IMR-90 (cell line): Measurements from ENCODE around the gene BMX. TPM values are rescaled to one million over a fixed set of nuclear protein-coding genes. Genes with fewer than 3 reads are reported as not detected.

Experiments used
- ATAC-seq: fragments of 200-7000 bp; cut with Tn5 transposase; 2 replicates; pipeline ENCODE4 v1.9.1; 2020; ENCODE audit warnings: low read depth, mild to moderate bottlenecking, moderate library complexity
- BruUV-seq: library from RNA; stranded (reverse); fragments of 400-500 nt; replicated peaks from 2 replicates; lab custom pipeline; 2021; lab: Mats Ljungman, UMichigan
- CTCF ChIA-PET: fragments of 300-600 bp; formaldehyde crosslinking; extraction: SDS; loops from one replicate; lab custom pipeline; 2021; ENCODE audit warnings: antibody characterized with exemption; lab: Yijun Ruan, JAX
- POLR2A ChIA-PET: fragments of 300-600 bp; sonication (Branson Sonifier 250); formaldehyde crosslinking; loops from one replicate; lab custom pipeline; 2022; ENCODE audit warnings: antibody characterized with exemption; ENCODE audit not compliant: unreplicated experiment; lab: Charles Lee
- DNase-seq: peaks from one replicate; pipeline ENCODE4 v3.0.0; 2013
- H2AFZ ChIP-seq: replicated peaks from 2 replicates; pipeline ENCODE3; 2013; ENCODE audit warnings: low read length, mild to moderate bottlenecking; ENCODE audit not compliant: poor library complexity
- H2AK5ac ChIP-seq: 2 replicates; pipeline ENCODE4 v1.6.1; 2013; ENCODE audit warnings: low read depth, low read length, inconsistent platforms
- H2AK9ac ChIP-seq: replicated peaks from 2 replicates; pipeline ENCODE3; 2013; ENCODE audit warnings: mild to moderate bottlenecking, low read depth, low read length, moderate library complexity; ENCODE audit not compliant: poor library complexity
- H2BK120ac ChIP-seq: 2 replicates; pipeline ENCODE4 v1.6.1; 2013; ENCODE audit warnings: low read depth, low read length, inconsistent platforms
- H2BK15ac ChIP-seq: 3 replicates; pipeline ENCODE4 v1.6.1; 2013; ENCODE audit warnings: low read depth, low read length, inconsistent platforms
- H2BK20ac ChIP-seq: 2 replicates; pipeline ENCODE4 v1.6.1; 2013; ENCODE audit warnings: low read depth, mild to moderate bottlenecking, inconsistent platforms, low read length, moderate library complexity
- H2BK5ac ChIP-seq: 2 replicates; pipeline ENCODE4 v1.6.1; 2013; ENCODE audit warnings: mild to moderate bottlenecking, low read depth, low read length, inconsistent platforms; ENCODE audit not compliant: poor library complexity, severe bottlenecking
- H3K14ac ChIP-seq: replicated peaks from 2 replicates; pipeline ENCODE4 v1.6.1; 2013; ENCODE audit warnings: low read depth, low read length, inconsistent platforms
- H3K18ac ChIP-seq: 2 replicates; pipeline ENCODE4 v1.6.1; 2013; ENCODE audit warnings: low read depth, low read length, control low read depth
- H3K23ac ChIP-seq: 2 replicates; pipeline ENCODE4 v1.6.1; 2013; ENCODE audit warnings: low read depth, low read length, inconsistent platforms
- H3K27ac ChIP-seq: 2 replicates; pipeline ENCODE4 v1.5.1; 2013; ENCODE audit warnings: mild to moderate bottlenecking, control low read depth, low read length; ENCODE audit not compliant: insufficient read depth
- H3K27me3 ChIP-seq: 2 replicates; pipeline ENCODE4 v1.6.1; 2013; ENCODE audit warnings: low read length; ENCODE audit not compliant: control insufficient read depth, insufficient read depth
- H3K36me3 ChIP-seq: 2 replicates; pipeline ENCODE4 v1.6.1; 2013; ENCODE audit warnings: low read length, mixed read lengths; ENCODE audit not compliant: control insufficient read depth, insufficient read depth
- H3K4ac ChIP-seq: 2 replicates; pipeline ENCODE4 v1.6.1; 2013; ENCODE audit warnings: low read depth, low read length, inconsistent platforms
- H3K4me1 ChIP-seq: 2 replicates; pipeline ENCODE4 v1.6.1; 2013; ENCODE audit warnings: low read length, mixed read lengths; ENCODE audit not compliant: control insufficient read depth, insufficient read depth
- H3K4me2 ChIP-seq: 2 replicates; pipeline ENCODE4 v1.6.1; 2013; ENCODE audit warnings: low read depth, mild to moderate bottlenecking, control low read depth, low read length, moderate library complexity
- H3K4me3 ChIP-seq: 2 replicates; pipeline ENCODE4 v1.5.1; 2013; ENCODE audit warnings: low read depth, mild to moderate bottlenecking, control low read depth, low read length, moderate library complexity; ENCODE audit not compliant: insufficient read depth
- H3K56ac ChIP-seq: 2 replicates; pipeline ENCODE4 v1.6.1; 2013; ENCODE audit warnings: low read length, inconsistent platforms; ENCODE audit not compliant: insufficient read depth; ENCODE audit errors: extremely low read depth
- H3K79me1 ChIP-seq, 2 experiments: 2 replicates each; pipeline ENCODE4 v1.6.1; 2013; ENCODE audit warnings: low read length in 2 of 2, inconsistent platforms in 1 of 2, low read depth in 1 of 2
- H3K9ac ChIP-seq: 2 replicates; pipeline ENCODE4 v1.6.1; 2013; ENCODE audit warnings: low read depth, low read length, control low read depth
- H3K9me1 ChIP-seq: 2 replicates; pipeline ENCODE4 v1.6.1; 2013; ENCODE audit warnings: low read length, inconsistent platforms; ENCODE audit not compliant: insufficient read depth
- H3K9me3 ChIP-seq: 2 replicates; pipeline ENCODE4 v1.6.1; 2013; ENCODE audit warnings: low read length; ENCODE audit not compliant: control insufficient read depth, insufficient read depth
- H4K20me1 ChIP-seq: 2 replicates; pipeline ENCODE4 v1.6.1; 2013; ENCODE audit warnings: low read length, inconsistent platforms; ENCODE audit not compliant: insufficient read depth
- H4K5ac ChIP-seq: 2 replicates; pipeline ENCODE4 v1.6.1; 2013; ENCODE audit warnings: mild to moderate bottlenecking, low read depth, low read length, control low read depth
- H4K8ac ChIP-seq, 2 experiments: 2 replicates each; pipeline ENCODE4 v1.6.1; 2013; ENCODE audit warnings: low read depth in 2 of 2, low read length in 2 of 2, control low read depth in 1 of 2, inconsistent platforms in 1 of 2
- H4K91ac ChIP-seq: 2 replicates; pipeline ENCODE4 v1.6.1; 2013; ENCODE audit warnings: low read depth, low read length, inconsistent platforms; ENCODE audit not compliant: insufficient read depth
- BHLHE40 ChIP-seq: fragments of 150-350 bp; IDR thresholded peaks from 2 replicates; pipeline ENCODE4 v1.6.1; 2016; ENCODE audit warnings: mild to moderate bottlenecking, low read depth, low read length
- CEBPB ChIP-seq: IDR thresholded peaks from 2 replicates; pipeline ENCODE4 v1.6.1; 2012; ENCODE audit warnings: low read depth, low read length, improper control_type of control experiment
- CHD1 ChIP-seq: IDR thresholded peaks from 2 replicates; pipeline ENCODE4 v1.6.1; 2012; ENCODE audit warnings: low read depth, low read length, improper control_type of control experiment
- FOS ChIP-seq: fragments of 150-350 bp; IDR thresholded peaks from 2 replicates; pipeline ENCODE4 v1.6.1; 2016; ENCODE audit warnings: low read depth, low read length
- MAFK ChIP-seq: IDR thresholded peaks from 2 replicates; pipeline ENCODE4 v1.6.1; 2012; ENCODE audit warnings: low read depth, low read length, improper control_type of control experiment
- MAZ ChIP-seq: IDR thresholded peaks from 2 replicates; pipeline ENCODE4 v1.6.1; 2012; ENCODE audit warnings: low read depth, mild to moderate bottlenecking, low read length, improper control_type of control experiment, moderate library complexity, borderline replicate concordance
- MXI1 ChIP-seq: IDR thresholded peaks from 2 replicates; pipeline ENCODE4 v1.6.1; 2012; ENCODE audit warnings: low read depth, mild to moderate bottlenecking, low read length, moderate library complexity, borderline replicate concordance
- NFE2L2 ChIP-seq: fragments of 150-350 bp; IDR thresholded peaks from 2 replicates; pipeline ENCODE4 v1.6.1; 2016; ENCODE audit warnings: low read depth, mild to moderate bottlenecking, low read length
- POLR2A ChIP-seq: IDR thresholded peaks from 2 replicates; pipeline ENCODE4 v1.6.1; 2012; ENCODE audit warnings: mild to moderate bottlenecking, low read depth, low read length
- RAD21 ChIP-seq: IDR thresholded peaks from 2 replicates; pipeline ENCODE4 v1.6.1; 2012; ENCODE audit warnings: low read length, improper control_type of control experiment
- RCOR1 ChIP-seq: IDR thresholded peaks from 2 replicates; pipeline ENCODE4 v1.6.1; 2012; ENCODE audit warnings: mild to moderate bottlenecking, low read length, improper control_type of control experiment; ENCODE audit not compliant: insufficient replicate concordance
- RFX5 ChIP-seq: IDR thresholded peaks from 2 replicates; pipeline ENCODE4 v1.8.0; 2012; ENCODE audit warnings: low read depth, mild to moderate bottlenecking, low read length, moderate library complexity
- SMC3 ChIP-seq: fragments of 150-350 bp; IDR thresholded peaks from 2 replicates; pipeline ENCODE4 v1.6.1; 2016; ENCODE audit warnings: low read depth, mild to moderate bottlenecking, antibody characterized with exemption, low read length, moderate library complexity
- WGBS, 2 experiments: methylation state at CpG; one replicate each; pipeline versions ENCODE4 v1.1.5 to v1.1.7; 2013; ENCODE audit warnings: missing lambda C conversion rate in 2 of 2; ENCODE audit not compliant: insufficient read length in 1 of 2; ENCODE audit errors: extremely low coverage in 2 of 2; 5-methylcytosine and 5-hydroxymethylcytosine counted together
- dilution Hi-C: fragments of 300-500 bp; cut with HindIII; formaldehyde crosslinking; loops from one replicate; pipeline ENCODE4 v1.14.3; 2018; ENCODE audit warnings: low sequenced_read_pairs; ENCODE audit not compliant: unreplicated experiment
- in situ Hi-C: fragments of 300-500 bp; cut with MboI; formaldehyde crosslinking; loops from 3 replicates; pipeline ENCODE4 v1.14.3; 2019; ENCODE audit warnings: low sequenced_read_pairs, inconsistent platforms, mixed read lengths
- intact Hi-C: fragments of 100-400 bp; cut with micrococcal nuclease; formaldehyde crosslinking; loops from 2 replicates; pipeline ENCODE4 v1.10.0; 2022
- polyA plus RNA-seq, 3 experiments: library from polyadenylated mRNA; depleted of rRNA; stranded (reverse); fragments of >200 nt; gene quantifications; 2 replicates each; pipeline ENCODE4 v1.2.3, GENCODE V29; 2012; ENCODE audit warnings: low replicate concordance in 1 of 3
- total RNA-seq: library from RNA; depleted of rRNA; stranded (reverse); fragments of >200 nt; gene quantifications from 2 replicates; pipeline ENCODE4 v1.2.3, GENCODE V29; 2012
- TF ChIP-seq, protein P1 (sequence below): conservative IDR thresholded peaks from 2 replicates; pipeline ENCODE4 v1.5.1; 2012; ENCODE audit warnings: mild to moderate bottlenecking, low read depth, low read length, improper control_type of control experiment
- TF ChIP-seq, protein P2 (sequence below): fragments of 150-350 bp; IDR thresholded peaks from 2 replicates; pipeline ENCODE4 v1.6.1; 2016; ENCODE audit warnings: low read depth, mild to moderate bottlenecking, low read length, moderate library complexity, borderline replicate concordance

Gene BMX
- total and polyA plus RNA-seq, 2 of the 4 experiments (the other 2 are of a cell fraction) = not detected

DNA sequence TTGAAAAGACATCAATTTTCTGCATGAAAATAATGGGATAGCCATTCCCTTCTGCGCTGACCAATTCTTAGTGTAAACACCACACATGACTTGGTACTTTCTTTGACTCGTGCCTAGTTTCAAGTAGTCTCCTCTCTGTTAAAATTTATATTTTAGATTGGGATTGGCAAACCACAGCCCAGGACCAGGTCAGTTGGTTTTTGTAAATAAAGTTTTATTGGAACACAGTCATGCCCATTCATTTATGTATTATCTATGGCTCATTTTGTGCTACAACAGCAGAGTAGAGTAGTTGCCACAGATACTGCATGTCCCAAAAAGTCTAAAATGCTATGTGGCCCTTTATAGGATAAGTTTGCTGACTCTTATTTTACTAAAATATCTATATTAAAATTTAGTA is 46.7 kb downstream of the BMX start:
- Histone ChIP-seq H3K4me1 (no peaks in the 10 kb centered on the region), H3K56ac (no peak overlapping the region), H3K23ac (no peak overlapping the region), H4K5ac (no peak overlapping the region), H3K79me1 (no peaks in the 10 kb centered on the region), H3K9me1 (no peaks in the 10 kb centered on the region), H2BK5ac (no peak overlapping the region), H2BK120ac (no peak overlapping the region), H3K14ac (no peak overlapping the region), H3K4me2 (no peak overlapping the region), H2BK15ac (no peak overlapping the region), H3K18ac (no peak overlapping the region), H3K4ac (no peak overlapping the region), H3K9ac (no peak overlapping the region), H3K36me3 (no peaks in the 10 kb centered on the region), H2BK20ac (no peak overlapping the region), H3K27me3 (peaks cover 13% of the 10 kb centered on the region), H4K8ac (no peak overlapping the region), H2AK5ac (no peak overlapping the region), H3K27ac (no peak overlapping the region), H3K9me3 (no peaks in the 10 kb centered on the region), H4K91ac (no peak overlapping the region), H2AK9ac (no peak overlapping the region), H3K4me3 (no peak overlapping the region), H2AFZ (no peak overlapping the region), H4K20me1 (no peaks in the 10 kb centered on the region)
- ChIA-PET CTCF (no interaction called here), POLR2A (no interaction called here)
- DNase-seq = no peak
- BruUV-seq = no TSS peak
- no peak for ATAC-seq
- no CpG with 5 or more reads among the region's 2 CpGs for WGBS, 2 experiments
- TF ChIP-seq RFX5 = no peak
- TF ChIP-seq, protein P1, sequence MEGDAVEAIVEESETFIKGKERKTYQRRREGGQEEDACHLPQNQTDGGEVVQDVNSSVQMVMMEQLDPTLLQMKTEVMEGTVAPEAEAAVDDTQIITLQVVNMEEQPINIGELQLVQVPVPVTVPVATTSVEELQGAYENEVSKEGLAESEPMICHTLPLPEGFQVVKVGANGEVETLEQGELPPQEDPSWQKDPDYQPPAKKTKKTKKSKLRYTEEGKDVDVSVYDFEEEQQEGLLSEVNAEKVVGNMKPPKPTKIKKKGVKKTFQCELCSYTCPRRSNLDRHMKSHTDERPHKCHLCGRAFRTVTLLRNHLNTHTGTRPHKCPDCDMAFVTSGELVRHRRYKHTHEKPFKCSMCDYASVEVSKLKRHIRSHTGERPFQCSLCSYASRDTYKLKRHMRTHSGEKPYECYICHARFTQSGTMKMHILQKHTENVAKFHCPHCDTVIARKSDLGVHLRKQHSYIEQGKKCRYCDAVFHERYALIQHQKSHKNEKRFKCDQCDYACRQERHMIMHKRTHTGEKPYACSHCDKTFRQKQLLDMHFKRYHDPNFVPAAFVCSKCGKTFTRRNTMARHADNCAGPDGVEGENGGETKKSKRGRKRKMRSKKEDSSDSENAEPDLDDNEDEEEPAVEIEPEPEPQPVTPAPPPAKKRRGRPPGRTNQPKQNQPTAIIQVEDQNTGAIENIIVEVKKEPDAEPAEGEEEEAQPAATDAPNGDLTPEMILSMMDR = no peak
- TF ChIP-seq CHD1 = no peak
- no peak for TF ChIP-seq CEBPB
- no peak for TF ChIP-seq RCOR1
- no peak for TF ChIP-seq MXI1
- TF ChIP-seq POLR2A = no peak
- TF ChIP-seq BHLHE40 = no peak
- TF ChIP-seq, protein P2, sequence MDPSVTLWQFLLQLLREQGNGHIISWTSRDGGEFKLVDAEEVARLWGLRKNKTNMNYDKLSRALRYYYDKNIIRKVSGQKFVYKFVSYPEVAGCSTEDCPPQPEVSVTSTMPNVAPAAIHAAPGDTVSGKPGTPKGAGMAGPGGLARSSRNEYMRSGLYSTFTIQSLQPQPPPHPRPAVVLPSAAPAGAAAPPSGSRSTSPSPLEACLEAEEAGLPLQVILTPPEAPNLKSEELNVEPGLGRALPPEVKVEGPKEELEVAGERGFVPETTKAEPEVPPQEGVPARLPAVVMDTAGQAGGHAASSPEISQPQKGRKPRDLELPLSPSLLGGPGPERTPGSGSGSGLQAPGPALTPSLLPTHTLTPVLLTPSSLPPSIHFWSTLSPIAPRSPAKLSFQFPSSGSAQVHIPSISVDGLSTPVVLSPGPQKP = no peak
- TF ChIP-seq MAFK = no peak
- no peak for TF ChIP-seq RAD21
- TF ChIP-seq NFE2L2 = no peak
- TF ChIP-seq FOS = no peak
- no peak for TF ChIP-seq MAZ
- TF ChIP-seq SMC3 = no peak
- dilution Hi-C loops = no loop called here
- intact Hi-C loops = no loop called here
- in situ Hi-C loops = no loop called here
